ENCODE measurements around the gene DLG5. TPM values are rescaled to one million over a fixed set of nuclear protein-coding genes. Genes with fewer than 3 reads are reported as not detected.
"Not testable (repeated sequence)": the region's sequence is repeated elsewhere in the genome, so short reads cannot be mapped to it uniquely, and the experiment has no call there.

Gene DLG5
- total RNA-seq, 1 donor from 2014 or later: 64.5 TPM

- no peak overlapping the region for H3K4me3 Mint-ChIP-seq (ENCODE audit: unreplicated experiment)
- peaks cover 3% of the 10 kb centered on the region for H3K27me3 Mint-ChIP-seq (ENCODE audit: unreplicated experiment)
- H3K27ac Mint-ChIP-seq (ENCODE audit: unreplicated experiment): peak overlapping the region; percentile 44
- H3K4me1 Mint-ChIP-seq (ENCODE audit: unreplicated experiment): peaks cover 5% of the 10 kb centered on the region
- TF ChIP-seq CTCF (IDR thresholded peaks at IDR 0.05; ENCODE audit: unreplicated experiment): no peak
- peaks cover 6% of the 10 kb centered on the region for H3K36me3 Mint-ChIP-seq (ENCODE audit: low read depth, unreplicated experiment)
- H3K9me3 Mint-ChIP-seq (ENCODE audit: unreplicated experiment): no peaks in the 10 kb centered on the region
- no peak for DNase-seq (ENCODE audit: low spot score)
Observed at GRCh38 chr10:77770868-77771175, 155.7 kb downstream of the DLG5 start.

- H3K4me3 Mint-ChIP-seq (ENCODE audit: unreplicated experiment): no peak overlapping the region
- H3K27ac Mint-ChIP-seq (ENCODE audit: unreplicated experiment): no peak overlapping the region
- TF ChIP-seq CTCF (IDR thresholded peaks at IDR 0.05; ENCODE audit: unreplicated experiment): no peak
- peaks cover under 1% of the 10 kb centered on the region for H3K36me3 Mint-ChIP-seq (ENCODE audit: low read depth, unreplicated experiment)
- no peaks in the 10 kb centered on the region for H3K9me3 Mint-ChIP-seq (ENCODE audit: unreplicated experiment)
- peaks cover 5% of the 10 kb centered on the region for H3K4me1 Mint-ChIP-seq (ENCODE audit: unreplicated experiment)
- H3K27me3 Mint-ChIP-seq (ENCODE audit: unreplicated experiment): peaks cover 2% of the 10 kb centered on the region
- no peak for DNase-seq (ENCODE audit: low spot score)
Observed at GRCh38 chr10:77770081-77770867, 156.3 kb downstream of the DLG5 start.

- Mint-ChIP-seq H3K27me3 (ENCODE audit: unreplicated experiment) (peaks cover 2% of the 10 kb centered on the region), H3K4me1 (ENCODE audit: unreplicated experiment) (peaks cover 7% of the 10 kb centered on the region), H3K9me3 (ENCODE audit: unreplicated experiment) (no peaks in the 10 kb centered on the region), H3K36me3 (ENCODE audit: low read depth, unreplicated experiment) (no peaks in the 10 kb centered on the region), H3K27ac (ENCODE audit: unreplicated experiment) (no peak overlapping the region), H3K4me3 (ENCODE audit: unreplicated experiment) (no peak overlapping the region)
- DNase-seq (ENCODE audit: low spot score): no peak
- no peak for TF ChIP-seq CTCF (IDR thresholded peaks at IDR 0.05; ENCODE audit: unreplicated experiment)
Observed at GRCh38 chr10:77768039-77768438, 158.5 kb downstream of the DLG5 start.

- no peak for TF ChIP-seq CTCF (IDR thresholded peaks at IDR 0.05; ENCODE audit: unreplicated experiment)
- Mint-ChIP-seq H3K36me3 (ENCODE audit: low read depth, unreplicated experiment) (no peaks in the 10 kb centered on the region), H3K4me3 (ENCODE audit: unreplicated experiment) (no peak overlapping the region), H3K27me3 (ENCODE audit: unreplicated experiment) (peaks cover 2% of the 10 kb centered on the region), H3K4me1 (ENCODE audit: unreplicated experiment) (peaks cover 2% of the 10 kb centered on the region), H3K9me3 (ENCODE audit: unreplicated experiment) (no peaks in the 10 kb centered on the region), H3K27ac (ENCODE audit: unreplicated experiment) (no peak overlapping the region)
- no peak for DNase-seq (ENCODE audit: low spot score)
Observed at GRCh38 chr10:77763453-77764430, 162.8 kb downstream of the DLG5 start.

- not testable (repeated sequence) for H3K36me3 Mint-ChIP-seq (ENCODE audit: low read depth, unreplicated experiment); H3K9me3 Mint-ChIP-seq (ENCODE audit: unreplicated experiment); H3K27ac Mint-ChIP-seq (ENCODE audit: unreplicated experiment); H3K4me1 Mint-ChIP-seq (ENCODE audit: unreplicated experiment); H3K4me3 Mint-ChIP-seq (ENCODE audit: unreplicated experiment); DNase-seq (ENCODE audit: low spot score); H3K27me3 Mint-ChIP-seq (ENCODE audit: unreplicated experiment)
Observed at GRCh38 chr10:77758406-77758805, 168.1 kb downstream of the DLG5 start.

Measured in endothelial cell (in vitro differentiated cells).